ENCODE data around the gene DKKL1. TPM values are rescaled to one million over a fixed set of nuclear protein-coding genes. Genes with fewer than 3 reads are reported as not detected.

DKKL1 gene
- total RNA-seq, 1 donor from 2014 or later: not detected

- DNase-seq (ENCODE audit: low spot score in 2 of 2): no peak
- H3K27me3 ChIP-seq: no peaks in the 10 kb centered on the region
- no peak overlapping the region for H3K27ac ChIP-seq
- TF ChIP-seq CTCF (IDR thresholded peaks at IDR 0.05): no peak
- no peak overlapping the region for H3K4me3 ChIP-seq
- no peaks in the 10 kb centered on the region for H3K9me3 ChIP-seq
- no peaks in the 10 kb centered on the region for H3K4me1 ChIP-seq
- no peaks in the 10 kb centered on the region for H3K36me3 ChIP-seq
- intact Hi-C loops (cut with DNase I): no loop called here
Observed at GRCh38 chr19:49396738-49397505, 33.2 kb downstream of the DKKL1 start.

- no peak for TF ChIP-seq CTCF (IDR thresholded peaks at IDR 0.05)
- DNase-seq (ENCODE audit: low spot score in 2 of 2): no peak
- Histone ChIP-seq H3K4me1 (no peaks in the 10 kb centered on the region), H3K4me3 (no peak overlapping the region), H3K27ac (no peak overlapping the region), H3K9me3 (no peaks in the 10 kb centered on the region), H3K36me3 (no peaks in the 10 kb centered on the region), H3K27me3 (no peaks in the 10 kb centered on the region)
- intact Hi-C loops (cut with DNase I): no loop called here
Observed at GRCh38 chr19:49398001-49398615, 34.4 kb downstream of the DKKL1 start.

- H3K36me3 ChIP-seq: no peaks in the 10 kb centered on the region
- no peaks in the 10 kb centered on the region for H3K27me3 ChIP-seq
- no peak for TF ChIP-seq CTCF (IDR thresholded peaks at IDR 0.05)
- no peaks in the 10 kb centered on the region for H3K9me3 ChIP-seq
- intact Hi-C loops (cut with DNase I): no loop called here
- no peaks in the 10 kb centered on the region for H3K4me1 ChIP-seq
- H3K4me3 ChIP-seq: no peak overlapping the region
- no peak for DNase-seq (ENCODE audit: low spot score in 2 of 2)
- no peak overlapping the region for H3K27ac ChIP-seq
Observed at GRCh38 chr19:49398931-49399330, 35.3 kb downstream of the DKKL1 start.

GRCh38 chr19:49400029-49400428 is 36.4 kb downstream of the DKKL1 start:
- Histone ChIP-seq H3K36me3 (no peaks in the 10 kb centered on the region), H3K9me3 (no peaks in the 10 kb centered on the region), H3K4me3 (no peak overlapping the region), H3K4me1 (no peaks in the 10 kb centered on the region), H3K27ac (no peak overlapping the region), H3K27me3 (no peaks in the 10 kb centered on the region)
- DNase-seq (ENCODE audit: low spot score in 2 of 2): no peak
- no peak for TF ChIP-seq CTCF (IDR thresholded peaks at IDR 0.05)
- intact Hi-C loops (cut with DNase I): no loop called here

GRCh38 chr19:49403404-49404187 is 39.9 kb downstream of the DKKL1 start:
- no peaks in the 10 kb centered on the region for H3K27me3 ChIP-seq
- H3K27ac ChIP-seq: no peak overlapping the region
- H3K4me3 ChIP-seq: no peak overlapping the region
- intact Hi-C loops (cut with DNase I): no loop called here
- no peak for DNase-seq (ENCODE audit: low spot score in 2 of 2)
- no peak for TF ChIP-seq CTCF (IDR thresholded peaks at IDR 0.05)
- H3K36me3 ChIP-seq: no peaks in the 10 kb centered on the region
- no peaks in the 10 kb centered on the region for H3K9me3 ChIP-seq
- H3K4me1 ChIP-seq: no peaks in the 10 kb centered on the region
